HepG2 (cell line): Measurements from ENCODE around the gene HEXD. TPM values are rescaled to one million over a fixed set of nuclear protein-coding genes. Genes with fewer than 3 reads are reported as not detected.

ENCODE experiments used
- CHD2 ChIP-seq: IDR thresholded peaks from 2 replicates; pipeline ENCODE4 v1.6.1; 2011; ENCODE audit warnings: low read depth, low read length, improper control_type of control experiment
- ISL2 ChIP-seq: sonication (generic); formaldehyde crosslinking; IDR thresholded peaks from 2 replicates; pipeline ENCODE4 v1.5.0; 2020; ENCODE audit warnings: missing genetic modification reagents
- PHF20 ChIP-seq: sonication (generic); formaldehyde crosslinking; IDR thresholded peaks from 2 replicates; pipeline ENCODE4 v1.5.0; 2020; ENCODE audit warnings: mild to moderate bottlenecking, missing genetic modification reagents
- ZBTB33 ChIP-seq: sonication (generic); formaldehyde crosslinking; IDR thresholded peaks from 2 replicates; pipeline ENCODE4 v1.4.0; 2020; ENCODE audit warnings: missing genetic modification reagents
- ZBTB7B ChIP-seq: sonication (generic); formaldehyde crosslinking; IDR thresholded peaks from 2 replicates; pipeline ENCODE4 v1.4.0; 2020; ENCODE audit warnings: missing genetic modification reagents
- ZNF557 ChIP-seq: sonication (generic); formaldehyde crosslinking; IDR thresholded peaks from 2 replicates; pipeline ENCODE4 v1.4.0; 2020; ENCODE audit warnings: missing genetic modification reagents
- ZNF564 ChIP-seq: sonication (generic); formaldehyde crosslinking; IDR thresholded peaks from 2 replicates; pipeline ENCODE4 v1.8.1; 2023; ENCODE audit warnings: mild to moderate bottlenecking, missing genetic modification reagents
- ZNF724P ChIP-seq: sonication (generic); formaldehyde crosslinking; IDR thresholded peaks from 2 replicates; pipeline ENCODE4 v1.8.0; 2022; ENCODE audit warnings: missing genetic modification reagents, borderline replicate concordance
- ZNF768 ChIP-seq: sonication (generic); formaldehyde crosslinking; IDR thresholded peaks from 2 replicates; pipeline ENCODE4 v1.4.0; 2020; ENCODE audit warnings: missing genetic modification reagents
- polyA plus RNA-seq, 8 experiments: library from polyadenylated mRNA; depleted of rRNA in 3 of 8; stranded (reverse) in 7 of 8; unstranded in 1 of 8; fragments of >200 nt; fragmentation: Illumina TruSeq in 4 of 8; extraction: Trizol in 4 of 8; gene quantifications; 2 replicates each; pipeline versions ENCODE4 v1.2.1 to v1.2.3, GENCODE V29; 2011 to 2016; ENCODE audit warnings: low read depth in 4 of 8, missing spikeins in 1 of 8, mixed read lengths in 1 of 8; ENCODE audit not compliant: insufficient read depth in 1 of 8
- total RNA-seq, 5 experiments: library from RNA; depleted of rRNA; stranded (reverse); fragments of >200 nt; fragmentation: Illumina TruSeq; extraction: Trizol; gene quantifications; 2 replicates each; pipeline ENCODE4 v1.2.3, GENCODE V29; 2016; ENCODE audit warnings: low read depth in 1 of 5
- TF ChIP-seq, protein P1 (sequence below): sonication (generic); formaldehyde crosslinking; IDR thresholded peaks from 2 replicates; pipeline ENCODE4 v1.4.0; 2020; ENCODE audit warnings: missing genetic modification reagents
- TF ChIP-seq, protein P2 (sequence below): sonication (generic); formaldehyde crosslinking; IDR thresholded peaks from 2 replicates; pipeline ENCODE4 v1.4.0; 2020; ENCODE audit warnings: missing genetic modification reagents, borderline replicate concordance
- TF ChIP-seq, protein P3 (sequence below): sonication (generic); formaldehyde crosslinking; IDR thresholded peaks from 2 replicates; pipeline ENCODE4 v1.5.0; 2020; ENCODE audit warnings: missing genetic modification reagents
- TF ChIP-seq, protein P4 (sequence below): sonication (generic); formaldehyde crosslinking; IDR thresholded peaks from 2 replicates; pipeline ENCODE4 v1.5.1; 2020; ENCODE audit warnings: mild to moderate bottlenecking, missing genetic modification reagents, moderate library complexity

The HEXD gene
- total and polyA plus RNA-seq, 2 of the 13 experiments (the other 11 are each of a cell fraction or from before 2014, with no cell fraction given) = 22.3 to 41.8 TPM

DNA sequence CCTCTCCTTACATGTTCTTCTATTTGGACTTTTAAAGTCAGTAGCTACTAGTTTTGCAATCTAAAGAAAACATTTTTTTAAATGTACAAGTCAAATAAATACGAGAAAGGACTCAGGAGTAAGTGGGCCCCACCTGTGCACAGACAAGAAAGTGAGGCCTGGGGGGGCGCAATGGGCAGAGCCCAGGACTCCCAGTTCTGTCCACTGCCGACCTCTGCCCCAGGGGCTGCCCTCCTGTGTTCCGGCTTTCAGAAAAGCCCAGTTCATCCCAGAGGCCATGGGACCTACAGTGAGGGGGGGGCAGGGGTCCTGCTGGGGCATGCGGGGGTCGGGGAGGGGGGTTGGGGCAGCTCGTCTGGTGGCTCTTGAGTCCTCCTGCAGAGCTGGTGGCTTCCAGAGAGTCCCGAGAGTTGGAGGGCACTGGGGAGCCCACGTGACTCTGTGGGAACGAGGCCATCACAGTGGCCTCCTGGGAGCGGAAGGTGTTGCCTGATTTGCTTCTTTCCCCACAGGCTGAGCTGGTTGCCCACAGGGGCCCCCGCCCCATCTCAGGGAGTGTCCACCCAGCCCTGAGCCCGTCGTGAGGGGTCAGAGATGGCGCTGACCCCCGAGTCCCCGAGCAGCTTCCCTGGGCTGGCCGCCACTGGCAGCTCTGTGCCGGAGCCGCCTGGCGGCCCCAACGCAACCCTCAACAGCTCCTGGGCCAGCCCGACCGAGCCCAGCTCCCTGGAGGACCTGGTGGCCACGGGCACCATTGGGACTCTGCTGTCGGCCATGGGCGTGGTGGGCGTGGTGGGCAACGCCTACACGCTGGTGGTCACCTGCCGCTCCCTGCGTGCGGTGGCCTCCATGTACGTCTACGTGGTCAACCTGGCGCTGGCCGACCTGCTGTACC lies 44.2 kb upstream of the HEXD start (continued):
- TF ChIP-seq PHF20 (CRISPR knock-in tag) (no peak), ISL2 (CRISPR knock-in tag) (no peak), ZBTB33 (CRISPR knock-in tag) (peak; percentile 75), ZNF557 (no peak), CHD2 (no peak), ZNF564 (CRISPR knock-in tag) (no peak), ZBTB7B (CRISPR knock-in tag) (0 out of 2 replicates have a peak, but pooled peaks have one; percentile 13), ZNF768 (0 out of 2 replicates have a peak, but pooled peaks have one; percentile 38), ZNF724P (CRISPR knock-in tag) (0 out of 2 replicates have a peak, but pooled peaks have one; percentile 35)
- TF ChIP-seq, protein P1, sequence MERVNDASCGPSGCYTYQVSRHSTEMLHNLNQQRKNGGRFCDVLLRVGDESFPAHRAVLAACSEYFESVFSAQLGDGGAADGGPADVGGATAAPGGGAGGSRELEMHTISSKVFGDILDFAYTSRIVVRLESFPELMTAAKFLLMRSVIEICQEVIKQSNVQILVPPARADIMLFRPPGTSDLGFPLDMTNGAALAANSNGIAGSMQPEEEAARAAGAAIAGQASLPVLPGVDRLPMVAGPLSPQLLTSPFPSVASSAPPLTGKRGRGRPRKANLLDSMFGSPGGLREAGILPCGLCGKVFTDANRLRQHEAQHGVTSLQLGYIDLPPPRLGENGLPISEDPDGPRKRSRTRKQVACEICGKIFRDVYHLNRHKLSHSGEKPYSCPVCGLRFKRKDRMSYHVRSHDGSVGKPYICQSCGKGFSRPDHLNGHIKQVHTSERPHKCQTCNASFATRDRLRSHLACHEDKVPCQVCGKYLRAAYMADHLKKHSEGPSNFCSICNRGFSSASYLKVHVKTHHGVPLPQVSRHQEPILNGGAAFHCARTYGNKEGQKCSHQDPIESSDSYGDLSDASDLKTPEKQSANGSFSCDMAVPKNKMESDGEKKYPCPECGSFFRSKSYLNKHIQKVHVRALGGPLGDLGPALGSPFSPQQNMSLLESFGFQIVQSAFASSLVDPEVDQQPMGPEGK (CRISPR knock-in tag) = peak; percentile 48; the same call in 1 of the 2 replicates
- TF ChIP-seq, protein P2, sequence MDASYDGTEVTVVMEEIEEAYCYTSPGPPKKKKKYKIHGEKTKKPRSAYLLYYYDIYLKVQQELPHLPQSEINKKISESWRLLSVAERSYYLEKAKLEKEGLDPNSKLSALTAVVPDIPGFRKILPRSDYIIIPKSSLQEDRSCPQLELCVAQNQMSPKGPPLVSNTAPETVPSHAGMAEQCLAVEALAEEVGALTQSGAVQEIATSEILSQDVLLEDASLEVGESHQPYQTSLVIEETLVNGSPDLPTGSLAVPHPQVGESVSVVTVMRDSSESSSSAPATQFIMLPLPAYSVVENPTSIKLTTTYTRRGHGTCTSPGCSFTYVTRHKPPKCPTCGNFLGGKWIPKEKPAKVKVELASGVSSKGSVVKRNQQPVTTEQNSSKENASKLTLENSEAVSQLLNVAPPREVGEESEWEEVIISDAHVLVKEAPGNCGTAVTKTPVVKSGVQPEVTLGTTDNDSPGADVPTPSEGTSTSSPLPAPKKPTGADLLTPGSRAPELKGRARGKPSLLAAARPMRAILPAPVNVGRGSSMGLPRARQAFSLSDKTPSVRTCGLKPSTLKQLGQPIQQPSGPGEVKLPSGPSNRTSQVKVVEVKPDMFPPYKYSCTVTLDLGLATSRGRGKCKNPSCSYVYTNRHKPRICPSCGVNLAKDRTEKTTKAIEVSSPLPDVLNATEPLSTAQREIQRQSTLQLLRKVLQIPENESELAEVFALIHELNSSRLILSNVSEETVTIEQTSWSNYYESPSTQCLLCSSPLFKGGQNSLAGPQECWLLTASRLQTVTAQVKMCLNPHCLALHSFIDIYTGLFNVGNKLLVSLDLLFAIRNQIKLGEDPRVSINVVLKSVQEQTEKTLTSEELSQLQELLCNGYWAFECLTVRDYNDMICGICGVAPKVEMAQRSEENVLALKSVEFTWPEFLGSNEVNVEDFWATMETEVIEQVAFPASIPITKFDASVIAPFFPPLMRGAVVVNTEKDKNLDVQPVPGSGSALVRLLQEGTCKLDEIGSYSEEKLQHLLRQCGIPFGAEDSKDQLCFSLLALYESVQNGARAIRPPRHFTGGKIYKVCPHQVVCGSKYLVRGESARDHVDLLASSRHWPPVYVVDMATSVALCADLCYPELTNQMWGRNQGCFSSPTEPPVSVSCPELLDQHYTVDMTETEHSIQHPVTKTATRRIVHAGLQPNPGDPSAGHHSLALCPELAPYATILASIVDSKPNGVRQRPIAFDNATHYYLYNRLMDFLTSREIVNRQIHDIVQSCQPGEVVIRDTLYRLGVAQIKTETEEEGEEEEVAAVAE (CRISPR knock-in tag) = no peak
- TF ChIP-seq, protein P3, sequence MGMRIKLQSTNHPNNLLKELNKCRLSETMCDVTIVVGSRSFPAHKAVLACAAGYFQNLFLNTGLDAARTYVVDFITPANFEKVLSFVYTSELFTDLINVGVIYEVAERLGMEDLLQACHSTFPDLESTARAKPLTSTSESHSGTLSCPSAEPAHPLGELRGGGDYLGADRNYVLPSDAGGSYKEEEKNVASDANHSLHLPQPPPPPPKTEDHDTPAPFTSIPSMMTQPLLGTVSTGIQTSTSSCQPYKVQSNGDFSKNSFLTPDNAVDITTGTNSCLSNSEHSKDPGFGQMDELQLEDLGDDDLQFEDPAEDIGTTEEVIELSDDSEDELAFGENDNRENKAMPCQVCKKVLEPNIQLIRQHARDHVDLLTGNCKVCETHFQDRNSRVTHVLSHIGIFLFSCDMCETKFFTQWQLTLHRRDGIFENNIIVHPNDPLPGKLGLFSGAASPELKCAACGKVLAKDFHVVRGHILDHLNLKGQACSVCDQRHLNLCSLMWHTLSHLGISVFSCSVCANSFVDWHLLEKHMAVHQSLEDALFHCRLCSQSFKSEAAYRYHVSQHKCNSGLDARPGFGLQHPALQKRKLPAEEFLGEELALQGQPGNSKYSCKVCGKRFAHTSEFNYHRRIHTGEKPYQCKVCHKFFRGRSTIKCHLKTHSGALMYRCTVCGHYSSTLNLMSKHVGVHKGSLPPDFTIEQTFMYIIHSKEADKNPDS (CRISPR knock-in tag) = no peak
- TF ChIP-seq, protein P4, sequence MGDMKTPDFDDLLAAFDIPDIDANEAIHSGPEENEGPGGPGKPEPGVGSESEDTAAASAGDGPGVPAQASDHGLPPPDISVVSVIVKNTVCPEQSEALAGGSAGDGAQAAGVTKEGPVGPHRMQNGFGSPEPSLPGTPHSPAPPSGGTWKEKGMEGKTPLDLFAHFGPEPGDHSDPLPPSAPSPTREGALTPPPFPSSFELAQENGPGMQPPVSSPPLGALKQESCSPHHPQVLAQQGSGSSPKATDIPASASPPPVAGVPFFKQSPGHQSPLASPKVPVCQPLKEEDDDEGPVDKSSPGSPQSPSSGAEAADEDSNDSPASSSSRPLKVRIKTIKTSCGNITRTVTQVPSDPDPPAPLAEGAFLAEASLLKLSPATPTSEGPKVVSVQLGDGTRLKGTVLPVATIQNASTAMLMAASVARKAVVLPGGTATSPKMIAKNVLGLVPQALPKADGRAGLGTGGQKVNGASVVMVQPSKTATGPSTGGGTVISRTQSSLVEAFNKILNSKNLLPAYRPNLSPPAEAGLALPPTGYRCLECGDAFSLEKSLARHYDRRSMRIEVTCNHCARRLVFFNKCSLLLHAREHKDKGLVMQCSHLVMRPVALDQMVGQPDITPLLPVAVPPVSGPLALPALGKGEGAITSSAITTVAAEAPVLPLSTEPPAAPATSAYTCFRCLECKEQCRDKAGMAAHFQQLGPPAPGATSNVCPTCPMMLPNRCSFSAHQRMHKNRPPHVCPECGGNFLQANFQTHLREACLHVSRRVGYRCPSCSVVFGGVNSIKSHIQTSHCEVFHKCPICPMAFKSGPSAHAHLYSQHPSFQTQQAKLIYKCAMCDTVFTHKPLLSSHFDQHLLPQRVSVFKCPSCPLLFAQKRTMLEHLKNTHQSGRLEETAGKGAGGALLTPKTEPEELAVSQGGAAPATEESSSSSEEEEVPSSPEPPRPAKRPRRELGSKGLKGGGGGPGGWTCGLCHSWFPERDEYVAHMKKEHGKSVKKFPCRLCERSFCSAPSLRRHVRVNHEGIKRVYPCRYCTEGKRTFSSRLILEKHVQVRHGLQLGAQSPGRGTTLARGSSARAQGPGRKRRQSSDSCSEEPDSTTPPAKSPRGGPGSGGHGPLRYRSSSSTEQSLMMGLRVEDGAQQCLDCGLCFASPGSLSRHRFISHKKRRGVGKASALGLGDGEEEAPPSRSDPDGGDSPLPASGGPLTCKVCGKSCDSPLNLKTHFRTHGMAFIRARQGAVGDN = peak; percentile 55
